PC-3 (cell line): ENCODE data around the gene CRYBG2.
"Not testable (repeated sequence)": the region's sequence is repeated elsewhere in the genome, so short reads cannot be mapped to it uniquely, and the experiment has no call there.

Experiments
- CTCF ChIP-seq: fragments of 300-600 bp; sonication (generic); conservative IDR thresholded peaks from 2 replicates; pipeline ENCODE4 v1.5.1; 2017; ENCODE audit warnings: antibody characterized with exemption, low read depth, mild to moderate bottlenecking, low read length
- EZH2 ChIP-seq: fragments of 300-600 bp; sonication (generic); IDR thresholded peaks from one replicate; pipeline ENCODE4 v1.6.1; 2017; ENCODE audit warnings: antibody characterized with exemption, mild to moderate bottlenecking, low read length; ENCODE audit not compliant: unreplicated experiment
- EZH2phosphoT487 ChIP-seq: fragments of 300-600 bp; sonication (generic); IDR thresholded peaks from 2 replicates; pipeline ENCODE4 v1.6.1; 2018; ENCODE audit warnings: mild to moderate bottlenecking, antibody characterized with exemption, low read length, borderline replicate concordance

DNA sequence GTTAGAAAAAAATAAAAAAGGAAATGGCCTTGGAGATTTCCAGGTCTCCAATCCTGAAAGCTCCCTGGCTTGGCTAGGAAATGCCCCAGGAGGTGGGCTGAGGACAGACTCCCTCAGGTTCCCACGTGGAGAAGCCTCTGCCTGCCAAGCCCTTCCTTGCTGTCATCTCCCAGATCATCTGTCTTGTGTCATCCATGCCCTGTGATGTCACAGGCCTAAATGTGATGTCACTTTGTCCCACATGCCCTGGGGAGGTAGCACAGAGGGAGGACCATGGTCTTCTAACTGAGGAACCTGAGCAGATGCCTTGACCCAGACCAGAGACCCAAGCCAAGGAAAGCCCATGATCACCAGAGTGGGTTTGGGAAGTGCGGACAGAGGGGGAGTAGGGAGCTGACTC is 20.4 kb upstream of the CRYBG2 start:
- not testable (repeated sequence) for TF ChIP-seq CTCF, EZH2, EZH2phosphoT487
